Sigmoid colon (tissue), 7 donors: ENCODE measurements around the gene TBCCD1. TPM values are rescaled to one million over a fixed set of nuclear protein-coding genes. Genes with fewer than 3 reads are reported as not detected.

Experiments
- DNase-seq: peaks from one replicate; pipeline ENCODE4 v3.0.0-alpha.2; 2019
- H3K27ac ChIP-seq, 4 donors: fragments of 200-600 bp; sonication (generic); one replicate each; pipeline ENCODE4 v1.5.1; 2016 to 2019; ENCODE audit warnings: mild to moderate bottlenecking in 1 of 4
- H3K27me3 ChIP-seq, 3 donors: fragments of 200-600 bp; sonication (generic); one replicate each; pipeline ENCODE4 v1.5.1; 2019; ENCODE audit warnings: mild to moderate bottlenecking in 1 of 3
- H3K36me3 ChIP-seq, 4 donors: fragments of 200-600 bp; sonication (generic); one replicate each; pipeline ENCODE4 v1.5.1; 2016 to 2019
- H3K4me1 ChIP-seq, 4 donors: fragments of 200-600 bp; sonication (generic); one replicate each; pipeline ENCODE4 v1.5.1; 2017 to 2019
- H3K4me3 ChIP-seq, 4 donors: fragments of 200-600 bp; sonication (generic); one replicate each; pipeline ENCODE4 v1.5.1; 2017 to 2019; ENCODE audit warnings: mild to moderate bottlenecking in 2 of 4, moderate library complexity in 1 of 4
- H3K9me3 ChIP-seq, 4 donors: fragments of 200-600 bp in 3 of 4; sonication (generic) in 3 of 4; one replicate each; pipeline versions ENCODE4 v1.5.1 to v1.6.1; 2013 to 2019
- CTCF ChIP-seq, 4 experiments: fragments of 450-650 bp in 3 of 4; fragments of 200-600 bp in 1 of 4; IDR thresholded peaks; one replicate each; pipeline ENCODE4 v1.5.1; 2016 to 2019; ENCODE audit warnings: antibody characterized with exemption in 4 of 4, mild to moderate bottlenecking in 3 of 4, moderate library complexity in 2 of 4
- EP300 ChIP-seq, 4 donors: sonication (generic); formaldehyde crosslinking; IDR thresholded peaks; one replicate each; pipeline ENCODE4 v1.6.1; 2017; ENCODE audit warnings: antibody characterized with exemption in 4 of 4
- POLR2A ChIP-seq, 2 donors: fragments of 450-650 bp; IDR thresholded peaks; one replicate each; pipeline ENCODE4 v1.6.1; 2016; ENCODE audit warnings: antibody characterized with exemption in 2 of 2, mild to moderate bottlenecking in 2 of 2, moderate library complexity in 2 of 2
- POLR2AphosphoS5 ChIP-seq, 4 donors: sonication (generic); formaldehyde crosslinking; IDR thresholded peaks; one replicate each; pipeline ENCODE4 v1.6.1; 2017; ENCODE audit warnings: antibody characterized with exemption in 4 of 4
- WGBS, 2 donors: extraction: QIAGEN DNeasy Blood & Tissue Kit; methylation state at CpG; one replicate each; pipeline ENCODE4 v1.1.7; 2013; 5-methylcytosine and 5-hydroxymethylcytosine counted together
- intact Hi-C: fragments of 100-400 bp; cut with DNase I; formaldehyde crosslinking; loops from one replicate; pipeline ENCODE4 v1.15.1; 2023
- polyA plus RNA-seq, 3 donors: library from polyadenylated mRNA; stranded (reverse); fragments of 200-250 nt; gene quantifications; one replicate each; pipeline ENCODE4 v1.2.3, GENCODE V29; 2013
- total RNA-seq, 4 donors: library from RNA; depleted of rRNA; stranded (reverse); fragments of >200 nt; gene quantifications; one replicate each; pipeline ENCODE4 v1.1.0, GENCODE V29; 2016
- donor health status: healthy with polysubstance abuse.
- donor health status: Bipolar disorder and iron deficiency.
- donor health status: healthy.

TBCCD1 gene
- total and polyA plus RNA-seq, 7 donors = 4.9 to 14.3 (median 9.7) TPM

DNA sequence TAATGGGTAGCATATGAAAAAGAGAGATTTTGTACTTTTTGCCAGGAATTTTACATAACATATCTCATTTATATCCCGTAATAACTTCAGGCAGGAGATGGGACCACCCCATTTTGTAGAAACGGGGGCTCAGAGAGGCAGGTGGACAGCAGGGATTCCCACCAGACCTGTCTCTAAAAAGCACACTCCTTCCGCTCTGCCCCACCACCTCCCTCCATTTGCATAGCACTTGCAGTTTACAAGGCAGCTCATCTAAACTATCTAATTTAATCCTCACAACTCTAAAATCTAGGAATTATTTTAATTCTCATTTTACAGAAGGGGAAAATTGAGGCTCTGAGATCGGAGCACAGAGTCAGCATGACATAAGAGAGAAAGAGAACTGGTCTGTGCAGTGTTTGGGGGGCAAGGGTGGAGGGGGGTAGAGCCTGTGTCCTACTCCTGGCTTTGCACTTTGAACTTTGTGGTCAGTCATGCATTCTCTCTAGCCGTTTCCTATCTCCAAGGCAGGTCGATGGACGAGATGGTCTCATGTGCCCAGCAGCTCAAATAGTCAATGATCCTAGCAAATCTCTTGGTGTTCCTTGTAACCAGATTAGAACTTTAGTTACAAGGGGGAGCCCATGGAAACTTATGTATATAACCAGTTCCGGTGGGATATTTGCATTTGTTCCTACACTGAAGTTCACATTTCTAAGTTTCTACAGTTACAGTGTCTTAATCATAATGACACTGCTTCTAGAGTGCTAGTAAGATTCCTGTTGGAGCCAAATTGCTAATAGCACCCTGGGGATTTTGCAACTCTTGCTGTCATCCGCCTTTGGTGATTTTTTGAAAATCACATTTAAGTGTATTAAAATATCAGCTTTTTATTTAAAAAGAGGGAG lies 41.5 kb downstream of the TBCCD1 start:
- intact Hi-C loops = no loop called here
- no peak overlapping the region for H3K4me3 ChIP-seq
- H3K4me1 ChIP-seq = no peaks in the 10 kb centered on the region
- WGBS, 2 donors = 66 to 73% methylated on average over 9 of the region's 9 CpGs
- TF ChIP-seq EP300 (IDR thresholded peaks at IDR 0.05) = no peak
- TF ChIP-seq CTCF (IDR thresholded peaks at IDR 0.05) = no peak
- no peak for TF ChIP-seq POLR2A (IDR thresholded peaks at IDR 0.05)
- TF ChIP-seq POLR2AphosphoS5 (IDR thresholded peaks at IDR 0.05) = no peak
- no peaks in the 10 kb centered on the region for H3K36me3 ChIP-seq
- no peaks in the 10 kb centered on the region for H3K9me3 ChIP-seq
- no peak for DNase-seq
- H3K27me3 ChIP-seq = no peaks in the 10 kb centered on the region
- H3K27ac ChIP-seq = no peak overlapping the region

DNA sequence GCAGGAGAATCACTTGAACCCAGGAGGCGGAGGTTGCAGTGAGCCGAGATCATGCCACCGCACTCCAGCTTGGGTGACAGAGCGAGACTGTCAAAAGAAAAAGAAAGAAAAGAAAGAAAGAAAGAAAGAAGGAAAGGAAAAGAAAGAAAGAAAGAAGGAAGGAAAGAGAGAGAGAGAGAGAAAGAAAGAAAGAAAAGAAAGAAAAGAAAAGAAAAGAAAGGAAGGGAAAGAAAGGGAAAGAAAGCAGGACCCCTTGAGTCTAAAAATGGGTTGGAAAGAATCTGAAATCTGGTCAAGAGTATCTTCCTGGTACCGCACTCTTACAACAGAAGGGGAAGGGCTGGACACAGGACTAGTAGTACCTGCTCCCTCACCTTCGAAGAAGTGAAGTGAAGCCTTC lies 42.5 kb downstream of the TBCCD1 start:
- DNase-seq = no peak

GRCh38 chr3:186523434-186523833 lies 43.7 kb downstream of the TBCCD1 start:
- 11 to 58% methylated on average over 2 of the region's 2 CpGs for WGBS, 2 donors
- Histone ChIP-seq H3K36me3 (no peaks in the 10 kb centered on the region), H3K27ac (no peak overlapping the region), H3K4me1 (no peaks in the 10 kb centered on the region), H3K9me3 (no peaks in the 10 kb centered on the region), H3K4me3 (no peak overlapping the region), H3K27me3 (no peaks in the 10 kb centered on the region)
- TF ChIP-seq POLR2AphosphoS5 (IDR thresholded peaks at IDR 0.05) = no peak
- TF ChIP-seq CTCF (IDR thresholded peaks at IDR 0.05) = no peak
- no peak for TF ChIP-seq POLR2A (IDR thresholded peaks at IDR 0.05)
- TF ChIP-seq EP300 (IDR thresholded peaks at IDR 0.05) = no peak
- intact Hi-C loops = no loop called here
- no peak for DNase-seq

More for the DNA sequence above, 42.5 kb downstream of the TBCCD1 start:
- Histone ChIP-seq H3K27me3 (no peaks in the 10 kb centered on the region), H3K36me3 (no peaks in the 10 kb centered on the region), H3K27ac (no peak overlapping the region), H3K9me3 (no peaks in the 10 kb centered on the region), H3K4me1 (no peaks in the 10 kb centered on the region), H3K4me3 (no peak overlapping the region)
- WGBS, 2 donors = 87 to 95% methylated on average over 6 of the region's 6 CpGs
- no peak for TF ChIP-seq EP300 (IDR thresholded peaks at IDR 0.05)
- TF ChIP-seq POLR2AphosphoS5 (IDR thresholded peaks at IDR 0.05) = no peak
- TF ChIP-seq POLR2A (IDR thresholded peaks at IDR 0.05) = no peak
- intact Hi-C loops = no loop called here

GRCh38 chr3:186523022-186523421 lies 44.1 kb downstream of the TBCCD1 start:
- DNase-seq = no peak
- Histone ChIP-seq H3K36me3 (no peaks in the 10 kb centered on the region), H3K4me3 (no peak overlapping the region), H3K27ac (no peak overlapping the region), H3K4me1 (no peaks in the 10 kb centered on the region), H3K9me3 (no peaks in the 10 kb centered on the region), H3K27me3 (no peaks in the 10 kb centered on the region)
- whole genome bisulfite sequencing, 2 donors = 94 to 95% methylated on average over 6 of the region's 6 CpGs
- TF ChIP-seq POLR2A (IDR thresholded peaks at IDR 0.05) = no peak
- no peak for TF ChIP-seq EP300 (IDR thresholded peaks at IDR 0.05)
- TF ChIP-seq POLR2AphosphoS5 (IDR thresholded peaks at IDR 0.05) = no peak
- no peak for TF ChIP-seq CTCF (IDR thresholded peaks at IDR 0.05)
- intact Hi-C loops = no loop called here

- Histone ChIP-seq H3K27ac (no peak overlapping the region), H3K4me3 (no peak overlapping the region), H3K27me3 (no peaks in the 10 kb centered on the region), H3K36me3 (no peaks in the 10 kb centered on the region), H3K4me1 (no peaks in the 10 kb centered on the region), H3K9me3 (no peaks in the 10 kb centered on the region)
- TF ChIP-seq POLR2AphosphoS5 (IDR thresholded peaks at IDR 0.05) = no peak
- no peak for TF ChIP-seq EP300 (IDR thresholded peaks at IDR 0.05)
- TF ChIP-seq POLR2A (IDR thresholded peaks at IDR 0.05) = no peak
- no peak for TF ChIP-seq CTCF (IDR thresholded peaks at IDR 0.05)
- DNase-seq = no peak
- intact Hi-C loops = no loop called here
- 66 to 67% methylated on average over 10 of the region's 10 CpGs for WGBS, 2 donors
Measured at GRCh38 chr3:186520957-186521842, 45.9 kb downstream of the TBCCD1 start.
